Fibroblast of skin of left quadriceps (primary cell): Measurements from ENCODE around the gene STK11.
A peak's percentile ranks its signal among the peaks of the same experiment; 100 is the strongest.

Source experiments
- DNase-seq, 2 experiments: peaks; one replicate each; pipeline ENCODE4 v3.0.0-alpha.2; 2013; ENCODE audit warnings: low read depth in 2 of 2

The STK11 gene

DNA sequence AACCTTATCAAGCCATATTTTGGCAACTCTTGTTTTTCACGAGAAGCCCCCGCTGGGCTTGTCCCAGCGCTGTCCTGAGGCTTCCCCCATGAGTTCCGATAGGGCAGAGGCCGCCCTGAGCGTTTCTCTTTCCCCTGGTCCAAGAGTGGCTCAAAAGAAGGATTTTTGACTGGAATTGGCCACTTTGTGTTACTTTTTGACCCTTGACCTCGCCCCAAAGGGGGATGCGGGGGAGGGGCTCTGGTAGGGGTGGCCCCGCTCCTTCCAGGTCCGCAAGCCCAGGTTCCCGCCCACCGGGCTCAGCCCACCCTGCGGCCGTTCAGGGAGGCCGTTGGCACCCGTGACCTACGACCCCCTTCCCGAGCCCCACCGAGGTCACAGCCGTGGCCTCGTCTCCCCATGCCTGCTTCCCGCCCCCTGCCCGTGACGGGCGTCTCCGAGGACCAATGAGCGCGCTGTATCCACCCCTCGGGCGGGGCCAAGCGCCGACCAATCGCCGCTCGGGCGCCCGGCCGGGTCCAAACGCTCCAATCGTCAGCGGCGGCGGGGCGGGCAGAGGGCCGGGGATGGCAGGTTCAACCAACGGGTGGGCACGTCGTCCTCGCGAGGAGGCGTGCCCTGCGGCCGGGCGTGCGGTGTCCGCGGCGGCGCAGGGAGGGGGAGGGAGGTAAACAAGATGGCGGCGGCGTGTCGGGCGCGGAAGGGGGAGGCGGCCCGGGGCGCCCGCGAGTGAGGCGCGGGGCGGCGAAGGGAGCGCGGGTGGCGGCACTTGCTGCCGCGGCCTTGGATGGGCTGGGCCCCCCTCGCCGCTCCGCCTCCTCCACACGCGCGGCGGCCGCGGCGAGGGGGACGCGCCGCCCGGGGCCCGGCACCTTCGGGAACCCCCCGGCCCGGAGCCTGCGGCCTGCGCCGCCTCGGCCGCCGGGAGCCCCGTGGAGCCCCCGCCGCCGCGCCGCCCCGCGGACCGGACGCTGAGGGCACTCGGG is at the start of gene STK11:
TSS of gene STK11 (plus strand) at position 665 of the 986 bp plus-strand sequence. CDS start 1,136 bp downstream, outside the sequence.
- DNase-seq, result peak; percentile 95

DNA sequence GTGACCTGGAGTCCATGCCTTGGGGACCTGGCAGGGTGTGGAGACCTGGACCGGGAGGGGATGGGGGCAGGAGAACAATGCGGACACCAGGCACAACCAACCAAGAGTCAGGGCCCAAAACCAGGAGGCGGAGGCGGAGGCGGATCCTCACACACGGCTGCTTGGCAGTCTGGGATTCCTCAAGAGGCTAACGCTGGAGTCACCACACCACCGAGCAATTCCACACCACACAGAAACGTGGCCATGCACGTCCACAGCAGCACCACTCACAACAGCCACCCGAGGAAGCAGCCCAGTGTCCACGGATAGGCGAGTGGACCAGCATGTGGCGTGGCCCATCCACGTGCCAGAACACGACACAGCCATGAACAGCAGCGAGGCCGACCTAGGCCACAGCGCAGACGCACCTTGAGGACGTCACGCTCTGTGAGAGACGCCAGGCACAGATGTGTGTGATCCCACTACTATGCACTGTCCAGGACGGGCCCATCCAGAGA is 49.2 kb upstream of the STK11 start:
- no peak for DNase-seq

DNA sequence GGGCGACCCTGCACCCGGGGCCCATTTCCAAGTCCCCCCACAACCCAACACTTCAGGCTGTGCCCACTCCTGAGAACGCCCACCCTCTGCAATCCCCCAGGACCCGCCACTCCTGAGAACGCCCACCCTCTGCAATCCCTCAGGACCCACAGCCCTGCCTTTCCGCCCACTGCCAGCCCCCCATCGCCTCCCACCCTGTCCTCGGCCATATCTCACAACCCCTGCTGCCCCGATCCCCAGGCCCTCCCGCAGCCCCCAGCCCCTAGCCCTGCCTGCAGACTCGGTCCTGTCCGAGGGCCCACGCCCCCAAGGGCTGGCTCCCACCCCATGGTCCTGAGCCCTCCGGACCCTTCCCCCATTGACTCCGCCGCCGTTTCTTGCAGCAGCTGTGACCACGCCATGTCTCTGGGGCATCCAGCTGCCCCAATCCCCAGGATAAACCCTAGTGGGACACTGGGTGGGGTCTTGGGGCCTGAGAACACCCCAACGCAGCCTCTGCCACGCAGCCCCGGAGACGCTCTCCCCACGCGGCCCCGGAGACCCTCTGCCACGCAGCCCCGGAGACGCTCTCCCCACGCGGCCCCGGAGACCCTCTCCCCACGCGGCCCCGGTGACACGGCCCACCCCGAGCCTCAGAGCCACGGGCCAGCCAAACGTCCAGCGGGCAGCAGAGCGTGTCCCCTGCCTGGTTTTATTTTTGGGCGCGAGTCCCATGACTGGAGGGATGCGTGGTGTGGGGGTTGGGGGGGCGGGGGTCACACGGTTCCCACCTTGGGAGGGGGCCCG is 48.6 kb upstream of the STK11 start:
- DNase-seq, result no peak

DNA sequence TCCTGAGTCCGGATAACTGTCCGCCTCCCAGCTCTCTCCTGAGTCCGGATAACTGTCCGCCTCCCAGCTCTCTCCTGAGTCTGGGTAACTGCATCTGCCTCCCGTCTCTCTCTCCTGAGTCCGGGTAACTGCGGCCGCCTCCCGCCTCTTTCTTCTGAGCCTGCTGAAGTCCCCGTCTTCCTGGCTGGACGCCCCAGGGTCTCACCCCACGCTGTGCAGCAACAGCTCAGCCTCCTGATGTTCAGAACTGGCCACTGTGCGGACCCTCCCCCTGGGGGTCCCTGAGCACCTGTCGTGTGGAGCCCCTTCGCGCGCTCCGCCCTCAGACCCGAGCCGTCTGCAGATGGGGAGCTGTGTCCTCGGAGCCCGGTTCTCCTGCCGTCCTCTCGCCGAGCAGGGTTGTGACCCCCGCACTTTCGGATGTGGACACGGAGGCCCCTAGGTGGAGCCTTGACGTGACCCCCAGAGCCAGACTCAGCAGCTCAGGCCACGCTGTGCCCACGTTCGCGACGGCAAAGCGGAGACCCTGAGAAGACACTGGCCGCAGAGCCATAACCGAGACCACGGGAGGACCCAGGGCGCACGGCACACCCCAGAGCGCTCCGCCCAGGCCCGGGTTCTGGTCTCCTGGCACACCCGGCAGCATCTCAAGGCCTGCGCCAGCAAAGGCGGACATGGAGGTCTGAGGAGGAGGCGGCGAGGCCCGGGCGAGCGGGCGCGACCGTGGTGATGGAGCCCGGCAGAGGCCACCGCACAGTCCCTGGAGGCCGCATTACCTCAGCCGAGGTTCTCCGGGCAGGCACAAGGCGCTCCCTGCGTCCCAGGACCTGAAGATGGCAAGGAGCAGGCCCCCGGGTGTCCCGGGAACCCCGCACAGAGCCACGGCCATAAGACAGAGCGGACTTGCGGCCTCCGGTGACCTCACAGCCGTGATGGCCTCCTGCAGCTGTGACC is 47.4 kb upstream of the STK11 start:
- DNase-seq, result no peak

DNA sequence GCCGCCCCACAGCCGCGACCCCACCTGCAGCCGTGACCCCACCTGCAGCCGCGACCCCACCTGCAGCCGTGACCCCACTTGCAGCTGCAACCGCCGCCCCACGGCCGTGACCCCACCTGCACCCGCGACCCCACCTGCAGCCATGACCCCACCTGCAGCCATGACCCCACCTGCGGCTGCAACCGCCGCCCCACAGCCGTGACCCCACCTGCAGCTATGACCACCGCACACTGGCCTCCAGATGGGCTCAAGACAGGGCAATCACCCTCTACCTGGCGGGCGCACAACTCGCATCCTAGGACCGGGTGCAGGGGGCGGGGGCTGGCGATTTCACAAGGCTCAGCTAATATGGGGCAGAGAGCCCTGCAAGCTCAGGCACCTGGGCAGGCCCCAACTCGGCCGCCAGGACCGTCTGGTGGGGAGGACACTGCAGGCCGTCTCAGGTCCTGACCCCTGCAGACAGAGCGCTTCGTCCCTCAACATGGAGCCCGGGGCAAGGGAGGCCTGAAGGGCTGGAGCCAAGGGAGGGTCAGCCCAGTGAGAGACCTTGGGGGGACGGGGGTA is 46.6 kb upstream of the STK11 start:
- DNase-seq, result no peak

DNA sequence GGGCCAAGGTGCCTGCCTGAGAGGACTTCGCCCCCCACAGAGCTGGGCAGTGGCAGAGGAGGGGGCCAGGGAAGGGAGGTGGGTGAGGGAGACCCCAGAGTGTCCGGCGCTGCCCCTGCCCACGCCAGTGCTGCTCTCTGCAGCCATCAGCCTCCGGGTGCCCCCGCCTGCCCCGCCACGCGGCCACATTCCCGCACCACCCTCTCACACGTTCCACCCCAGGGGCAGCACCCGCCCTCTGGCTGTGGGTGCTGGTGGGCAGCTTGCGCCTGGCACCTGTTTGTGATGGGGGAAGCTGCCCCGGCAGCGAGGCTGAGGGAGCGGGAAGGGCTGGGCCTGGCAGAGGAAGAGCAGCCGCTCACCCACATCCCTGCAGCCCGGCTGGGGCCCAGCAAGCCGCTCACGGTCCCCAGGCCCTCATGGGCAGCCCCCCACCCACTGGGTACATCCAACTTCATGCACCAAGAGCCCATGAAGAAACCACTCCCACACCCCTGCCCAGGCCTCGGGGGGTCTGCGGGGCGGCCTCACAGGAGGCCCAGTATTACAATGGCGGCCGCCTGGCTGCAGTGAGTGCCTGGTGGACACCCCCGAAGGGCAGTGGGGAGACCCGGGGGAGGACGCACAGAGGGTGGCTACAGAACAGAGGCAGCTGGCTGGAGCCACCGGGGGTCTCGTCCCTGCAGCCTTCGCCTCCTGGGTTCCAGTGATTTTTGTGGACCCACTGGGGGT is 45.5 kb upstream of the STK11 start:
- DNase-seq, result no peak

- DNase-seq, result no peak
These were observed 43.9 kb upstream of the STK11 start for GRCh38 chr19:1161716-1162115.

- DNase-seq, result no peak
These were observed 42.9 kb upstream of the STK11 start for GRCh38 chr19:1162404-1163282.

GRCh38 chr19:1163283-1163933 is 42.2 kb upstream of the STK11 start:
- DNase-seq, result no peak

DNA sequence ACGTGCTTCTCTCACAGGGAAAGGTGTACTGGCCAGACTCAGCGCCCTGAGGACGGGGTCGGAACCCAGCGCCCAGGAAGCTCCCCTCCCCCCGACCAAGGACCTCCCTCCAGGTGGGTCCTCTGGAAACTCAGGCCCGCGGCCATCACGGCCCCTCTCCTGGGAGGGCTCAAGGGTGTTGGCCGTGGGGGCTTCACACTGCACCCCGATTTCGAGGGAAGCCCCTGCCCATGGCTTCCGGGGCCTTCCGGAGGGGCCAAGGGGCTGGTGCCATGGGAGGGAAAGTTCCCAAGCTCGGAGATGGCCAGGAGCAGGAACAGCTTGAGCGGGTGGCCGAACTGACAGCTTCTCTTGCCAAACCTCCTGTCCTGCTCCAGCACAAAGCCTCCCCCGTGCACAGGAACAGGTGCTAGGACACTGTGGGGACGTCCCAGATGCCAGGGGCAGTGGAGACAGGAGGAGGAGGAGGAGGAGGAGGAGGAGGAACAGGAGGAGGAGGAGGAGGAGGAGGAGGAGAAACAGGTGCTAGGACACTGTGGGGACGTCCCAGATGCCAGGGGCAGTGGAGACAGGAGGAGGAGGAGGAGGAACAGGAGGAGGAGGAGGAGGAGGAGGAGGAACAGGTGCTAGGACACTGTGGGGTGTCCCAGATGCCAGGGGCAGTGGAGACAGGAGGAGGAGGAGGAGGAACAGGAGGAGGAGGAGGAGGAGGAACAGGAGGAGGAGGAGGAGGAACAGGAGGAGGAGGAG is 41.5 kb upstream of the STK11 start:
- no peak for DNase-seq

DNA sequence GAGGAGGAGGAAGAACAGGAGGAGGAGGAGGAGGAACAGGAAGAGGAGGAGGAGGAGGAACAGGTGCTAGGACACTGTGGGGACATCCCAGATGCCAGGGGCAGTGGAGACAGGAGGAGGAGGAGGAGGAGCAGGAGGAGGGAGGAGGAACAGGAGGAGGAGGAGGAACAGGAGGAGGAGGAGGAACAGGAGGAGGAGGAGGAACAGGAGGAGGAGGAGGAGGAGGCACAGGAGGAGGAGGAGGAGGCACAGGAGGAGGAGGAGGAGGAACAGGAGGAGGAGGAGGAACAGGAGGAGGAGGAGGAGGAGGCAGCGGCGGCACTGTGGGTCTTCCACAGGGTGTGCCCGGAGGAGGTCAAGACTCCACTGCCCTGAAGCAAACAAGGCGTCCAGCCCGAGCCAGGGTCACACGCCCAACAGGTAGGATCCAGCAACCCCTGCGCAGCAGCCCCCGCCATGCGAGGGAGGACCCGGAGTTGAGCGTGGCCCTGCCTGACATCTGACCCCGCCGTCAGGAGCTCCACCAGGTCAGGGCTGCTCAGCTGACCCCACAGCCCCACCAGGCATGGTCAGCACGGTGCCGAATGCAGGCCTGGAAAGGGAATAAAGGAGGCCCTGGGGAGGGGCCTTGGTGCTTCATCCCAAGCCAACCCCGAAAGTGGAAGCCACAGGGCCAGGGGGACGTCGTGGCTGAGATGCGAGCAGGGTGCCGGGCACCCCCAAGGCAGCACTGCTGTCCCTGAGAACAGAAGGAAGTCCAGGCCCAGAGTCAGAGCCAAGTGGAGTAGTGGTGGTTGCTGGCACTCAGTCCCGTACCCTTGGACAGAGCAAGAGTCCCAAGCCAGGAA is 40.7 kb upstream of the STK11 start:
- no peak for DNase-seq

GRCh38 chr19:1166872-1167573 is 38.6 kb upstream of the STK11 start:
- DNase-seq, result no peak

GRCh38 chr19:1167687-1168571 is 37.6 kb upstream of the STK11 start:
- DNase-seq, result no peak

DNA sequence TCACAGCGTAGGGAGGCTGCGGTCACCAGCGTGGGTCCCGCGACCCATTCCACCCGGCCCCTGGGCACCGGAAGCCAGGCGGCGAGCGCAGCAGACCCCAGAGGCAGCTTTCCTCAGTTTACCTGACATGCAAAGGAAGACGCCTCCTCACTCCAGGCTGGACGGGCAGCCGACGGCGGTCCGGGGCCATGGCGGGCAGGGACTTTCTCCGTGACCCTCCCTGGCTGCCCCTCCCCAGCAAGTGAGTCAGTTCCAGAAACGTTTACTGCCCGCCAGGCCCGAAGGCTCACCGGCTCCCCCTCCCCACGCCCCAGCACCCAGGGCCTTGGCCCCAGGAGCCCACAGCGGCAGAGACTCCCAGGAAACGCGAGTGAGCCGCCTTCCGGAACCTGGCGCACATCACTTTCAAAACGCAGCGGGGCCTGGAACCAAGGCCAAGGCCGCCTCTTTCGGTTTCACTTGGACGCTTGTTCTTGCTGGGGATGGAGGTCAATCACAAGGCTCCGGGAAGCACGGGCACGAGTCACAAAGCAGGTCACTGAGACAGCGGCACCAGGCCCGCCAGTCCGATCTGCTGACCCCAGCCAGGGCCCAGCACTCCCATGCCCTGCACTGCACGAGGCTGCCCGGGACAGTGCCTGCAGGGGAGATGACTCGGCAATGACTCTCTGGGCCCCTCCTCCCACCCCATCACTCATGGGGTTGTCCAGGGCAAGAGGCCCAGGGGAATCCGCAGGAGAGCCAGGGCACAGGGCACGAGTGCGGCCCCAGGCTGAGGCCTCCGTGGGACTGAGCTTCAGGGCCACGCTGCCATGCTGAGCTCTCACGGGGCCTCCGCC is 36.8 kb upstream of the STK11 start:
- DNase-seq, result no peak

GRCh38 chr19:1169411-1169791 is 36.2 kb upstream of the STK11 start:
- DNase-seq, result no peak
